Activated CD8-positive, alpha-beta memory T cell treated with anti-CD3 and anti-CD28 coated beads for 4 hours (primary cell): ENCODE measurements around the gene TAS2R40.
"Not testable (repeated sequence)": the region's sequence is repeated elsewhere in the genome, so short reads cannot be mapped to it uniquely, and the experiment has no call there.

ENCODE experiments used
- DNase-seq, 2 donors: peaks; one replicate each; pipeline ENCODE4 v3.0.0-alpha.2; 2020; ENCODE audit warnings: low read depth in 2 of 2

Gene TAS2R40

GRCh38 chr7:143221737-143222136 lies at the start of gene TAS2R40:
Gene TAS2R40 (plus strand): TSS chr7:143222037. CDS start chr7:143222079, 42 bp downstream.
- DNase-seq, result no peak

GRCh38 chr7:143172354-143172753 lies 49.5 kb upstream of the TAS2R40 start:
- DNase-seq, result no peak

- DNase-seq, result no peak
These were observed 45.7 kb upstream of the TAS2R40 start for GRCh38 chr7:143176128-143176527.

GRCh38 chr7:143177374-143178119 lies 44.3 kb upstream of the TAS2R40 start:
- no peak for DNase-seq

- DNase-seq, result not testable (repeated sequence)
These were observed 41.1 kb upstream of the TAS2R40 start for GRCh38 chr7:143180771-143181170.

GRCh38 chr7:143181349-143181748 lies 40.5 kb upstream of the TAS2R40 start:
- no peak for DNase-seq

- no peak for DNase-seq
These were observed 38.8 kb upstream of the TAS2R40 start, which contains the start of gene TAS2R39 for GRCh38 chr7:143183024-143183423. Gene TAS2R39 (plus strand): TSS chr7:143183419. CDS start chr7:143183419, 0 bp downstream.

- no peak for DNase-seq
These were observed 36.3 kb upstream of the TAS2R40 start for GRCh38 chr7:143185551-143185950.

GRCh38 chr7:143188994-143189393 lies 32.8 kb upstream of the TAS2R40 start:
- DNase-seq, result no peak

- no peak for DNase-seq
These were observed 28.0 kb upstream of the TAS2R40 start for GRCh38 chr7:143193880-143194279.

- no peak for DNase-seq
These were observed 22.8 kb upstream of the TAS2R40 start for GRCh38 chr7:143199040-143199439.

GRCh38 chr7:143202161-143202560 lies 19.7 kb upstream of the TAS2R40 start:
- no peak for DNase-seq

GRCh38 chr7:143203386-143203785 lies 18.5 kb upstream of the TAS2R40 start:
- DNase-seq, result no peak

GRCh38 chr7:143205560-143206293 lies 16.1 kb upstream of the TAS2R40 start:
- no peak for DNase-seq

- DNase-seq, result no peak
These were observed 11.3 kb upstream of the TAS2R40 start for GRCh38 chr7:143210541-143210940.

- DNase-seq, result not testable (repeated sequence)
These were observed 8.4 kb upstream of the TAS2R40 start for GRCh38 chr7:143213478-143213877.

GRCh38 chr7:143214789-143215679 lies 6.8 kb upstream of the TAS2R40 start:
- DNase-seq, result peak in 1 of 2 donors; percentile 37

GRCh38 chr7:143216151-143216550 lies 5.7 kb upstream of the TAS2R40 start:
- DNase-seq, result no peak

- no peak for DNase-seq
These were observed 5.2 kb upstream of the TAS2R40 start for GRCh38 chr7:143216686-143217085.

- DNase-seq, result no peak
These were observed 4.0 kb upstream of the TAS2R40 start for GRCh38 chr7:143217806-143218205.

- no peak for DNase-seq
These were observed 551 bp upstream of the TAS2R40 start for GRCh38 chr7:143221286-143221685.

- no peak for DNase-seq
These were observed 945 bp downstream of the TAS2R40 start for GRCh38 chr7:143222782-143223181.
